Central memory CD8-positive, alpha-beta T cell (primary cell): ENCODE data around the gene C12orf76.

Experiments
- ATAC-seq: fragments of 150-1000 bp; cut with Tn5 transposase; replicated peaks from 2 replicates; pipeline ENCODE4 v1.10.0; 2022; ENCODE audit warnings: mild to moderate bottlenecking, moderate FRiP score, moderate number of reproducible peaks; ENCODE audit not compliant: poor library complexity, severe bottlenecking; ENCODE audit errors: extremely low read depth
- DNase-seq, 2 donors: peaks; one replicate each; pipeline ENCODE4 v3.0.0; 2021; ENCODE audit warnings: low spot score in 2 of 2
- H3K27ac Mint-ChIP-seq: one replicate; pipeline ENCODE4 v1.8.0; 2022; ENCODE audit warnings: low read depth, mild to moderate bottlenecking, moderate library complexity, mixed read lengths
- H3K27me3 Mint-ChIP-seq: one replicate; pipeline ENCODE4 v1.8.0; 2022; ENCODE audit warnings: mixed read lengths
- H3K36me3 Mint-ChIP-seq: one replicate; pipeline ENCODE4 v1.8.0; 2022; ENCODE audit warnings: mild to moderate bottlenecking, moderate library complexity, mixed read lengths; ENCODE audit not compliant: insufficient read depth
- H3K4me1 Mint-ChIP-seq: one replicate; pipeline ENCODE4 v1.8.0; 2022; ENCODE audit warnings: mixed read lengths
- H3K4me3 Mint-ChIP-seq: one replicate; pipeline ENCODE4 v1.8.0; 2022; ENCODE audit warnings: mild to moderate bottlenecking, moderate library complexity, mixed read lengths
- H3K9me3 Mint-ChIP-seq: one replicate; pipeline ENCODE4 v1.8.0; 2022; ENCODE audit warnings: mixed read lengths

The C12orf76 gene

DNA sequence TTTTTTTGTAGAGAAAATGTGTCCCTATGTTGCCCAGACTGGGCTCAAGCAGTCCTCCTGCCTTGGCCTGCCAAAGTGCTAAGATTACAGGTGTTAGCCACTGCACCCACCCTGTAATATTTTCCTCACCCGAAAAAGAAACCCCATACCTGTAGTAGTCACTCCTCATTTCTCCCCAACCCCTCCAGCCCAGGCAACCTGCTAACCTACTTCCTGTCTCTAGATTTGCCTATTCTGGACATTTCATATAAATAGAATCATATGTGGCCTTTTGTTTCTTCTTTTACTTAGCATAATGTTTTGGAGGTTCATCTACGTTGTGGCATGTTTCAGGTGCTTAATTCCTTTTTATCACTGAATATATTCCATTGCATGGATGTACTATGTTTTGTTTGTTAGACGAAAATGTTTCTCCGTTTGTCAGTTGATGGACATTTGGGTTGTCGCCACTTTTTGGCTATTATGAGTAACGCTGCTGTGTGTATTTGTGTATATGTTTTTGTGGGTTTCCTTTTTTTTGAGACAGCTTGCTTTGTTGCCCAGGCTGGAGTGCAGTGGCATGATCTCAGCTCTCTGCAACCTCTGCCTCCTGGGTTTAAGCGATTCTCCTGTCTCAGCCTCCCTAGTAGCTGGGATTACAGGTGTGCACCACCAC lies 42.9 kb downstream of the C12orf76 start:
- ATAC-seq: peak; percentile 54
- H3K36me3 Mint-ChIP-seq: peaks cover 13% of the 10 kb centered on the region
- H3K27ac Mint-ChIP-seq: no peak overlapping the region
- H3K27me3 Mint-ChIP-seq: no peaks in the 10 kb centered on the region
- H3K9me3 Mint-ChIP-seq: no peaks in the 10 kb centered on the region
- H3K4me3 Mint-ChIP-seq: peak overlapping the region; percentile 22
- peaks cover 51% of the 10 kb centered on the region for H3K4me1 Mint-ChIP-seq
- no peak for DNase-seq

DNA sequence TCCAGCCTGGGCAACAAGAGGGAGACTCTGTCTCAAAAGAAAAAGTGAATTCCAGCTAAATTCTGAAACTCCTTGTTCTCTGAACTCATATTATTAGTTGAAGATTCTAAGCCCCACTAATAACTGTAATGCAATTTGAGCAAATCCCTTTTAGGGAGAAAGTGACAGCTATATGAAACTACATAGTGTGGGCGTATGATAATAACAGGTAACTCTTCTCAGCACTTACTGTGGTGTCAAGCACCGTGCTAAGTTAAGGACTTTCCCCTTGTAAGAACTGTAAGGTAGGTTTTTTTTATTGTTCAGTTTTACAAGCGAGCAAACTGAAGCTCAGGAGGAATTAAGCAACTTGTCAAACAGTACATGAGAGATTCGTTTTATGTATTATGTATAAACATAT lies 43.7 kb downstream of the C12orf76 start:
- Mint-ChIP-seq H3K27ac (peak overlapping the region; percentile 59), H3K9me3 (no peaks in the 10 kb centered on the region), H3K4me3 (peak overlapping the region; percentile 9), H3K4me1 (peaks cover 51% of the 10 kb centered on the region), H3K36me3 (peaks cover 14% of the 10 kb centered on the region), H3K27me3 (no peaks in the 10 kb centered on the region)
- DNase-seq (no peak), ATAC-seq (peak; percentile 65)

DNA sequence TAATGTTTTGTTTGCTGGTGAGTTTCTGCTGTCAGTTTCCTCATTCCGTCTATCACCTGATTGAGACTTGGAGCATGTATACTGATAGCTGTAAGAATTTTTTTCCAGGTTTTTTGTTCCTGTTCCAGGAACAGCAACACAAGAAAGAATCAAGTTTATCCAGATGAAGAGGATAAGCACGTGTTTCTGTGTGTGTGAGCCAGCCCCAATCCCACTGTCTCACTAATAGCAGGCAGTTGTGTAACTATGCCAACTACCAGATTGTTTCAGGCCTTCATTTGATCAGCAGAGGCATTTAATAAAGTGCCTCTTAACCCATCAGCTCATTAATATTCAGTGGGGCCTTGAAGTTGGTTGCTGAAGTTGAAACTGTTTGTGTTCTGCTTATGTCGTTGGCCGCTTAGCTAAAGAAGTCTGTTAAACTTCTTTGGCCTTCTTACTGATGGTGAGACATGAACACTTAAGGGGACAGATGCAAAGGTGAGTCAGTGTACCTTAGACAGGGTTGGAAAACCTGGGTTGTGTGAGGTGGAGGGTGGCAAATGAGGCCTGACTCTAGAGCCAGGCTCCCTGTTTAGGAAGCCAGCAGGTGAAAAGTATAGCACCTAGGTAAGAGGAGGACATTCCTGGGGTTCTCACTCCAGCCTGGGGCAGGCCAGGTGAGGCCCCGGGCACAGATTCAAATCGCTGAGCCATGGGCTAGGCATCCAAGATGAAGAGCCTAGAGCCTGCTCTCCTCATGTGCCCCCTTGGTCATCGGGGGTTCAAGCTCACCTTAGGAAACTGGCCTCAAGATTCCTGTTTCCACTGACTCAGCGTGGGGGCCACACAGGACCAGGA lies 45.4 kb downstream of the C12orf76 start:
- Mint-ChIP-seq H3K4me3 (peak overlapping the region; percentile 6), H3K4me1 (peaks cover 49% of the 10 kb centered on the region), H3K36me3 (peaks cover 14% of the 10 kb centered on the region), H3K27ac (no peak overlapping the region), H3K9me3 (no peaks in the 10 kb centered on the region), H3K27me3 (no peaks in the 10 kb centered on the region)
- DNase-seq: no peak
- no peak for ATAC-seq

DNA sequence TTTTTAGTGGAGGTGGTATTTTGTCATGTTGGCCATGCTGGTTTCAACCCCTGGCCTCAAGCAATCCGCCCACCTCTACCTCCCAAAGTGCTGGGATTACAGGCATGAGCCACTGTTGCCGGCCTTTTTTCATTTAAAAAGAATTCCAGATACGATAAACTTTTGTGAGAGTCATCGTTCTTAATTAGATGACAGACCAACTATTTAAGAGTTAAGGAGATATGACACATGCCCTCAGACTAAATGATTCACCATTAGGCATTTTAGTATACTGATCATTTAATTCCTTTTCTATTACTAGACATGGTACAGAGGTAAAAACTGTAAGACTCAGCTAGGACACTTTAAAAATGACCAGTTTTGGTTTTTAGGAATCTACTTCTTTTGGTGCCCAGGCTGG lies 46.7 kb downstream of the C12orf76 start:
- no peaks in the 10 kb centered on the region for H3K27me3 Mint-ChIP-seq
- peaks cover 14% of the 10 kb centered on the region for H3K36me3 Mint-ChIP-seq
- ATAC-seq (no peak), DNase-seq (no peak)
- peaks cover 50% of the 10 kb centered on the region for H3K4me1 Mint-ChIP-seq
- peak overlapping the region; percentile 38 for H3K27ac Mint-ChIP-seq
- peak overlapping the region; percentile 99 for H3K4me3 Mint-ChIP-seq
- no peaks in the 10 kb centered on the region for H3K9me3 Mint-ChIP-seq

DNA sequence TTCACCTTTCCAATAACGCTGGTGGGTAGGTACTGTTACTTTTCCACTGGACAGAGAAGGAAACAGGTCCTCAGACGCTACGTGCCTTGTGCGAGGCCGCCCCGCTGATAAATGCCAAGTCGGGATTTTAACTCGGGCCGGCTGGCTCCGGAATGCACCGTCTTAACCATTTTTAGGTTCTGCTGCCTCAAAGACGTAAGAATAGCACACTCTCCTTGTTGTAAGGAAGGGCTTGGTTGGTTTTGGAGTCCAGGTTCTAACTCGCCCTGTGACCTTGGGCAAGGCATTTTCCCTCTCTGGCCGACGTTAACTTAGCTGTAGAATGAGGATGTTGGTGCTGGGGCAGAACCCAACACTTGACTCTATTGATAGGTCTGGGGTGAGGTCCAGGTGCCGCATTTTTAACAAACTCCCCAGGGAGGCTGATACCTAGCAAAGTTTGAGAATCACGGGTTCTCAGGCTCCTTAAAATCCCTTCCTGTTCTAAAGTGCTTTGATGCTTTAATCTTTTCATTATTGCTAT lies 48.3 kb downstream of the C12orf76 start:
- H3K4me1 Mint-ChIP-seq: peaks cover 48% of the 10 kb centered on the region
- no peak for ATAC-seq
- peak overlapping the region; percentile 90 for H3K27ac Mint-ChIP-seq
- H3K9me3 Mint-ChIP-seq: no peaks in the 10 kb centered on the region
- no peaks in the 10 kb centered on the region for H3K27me3 Mint-ChIP-seq
- DNase-seq: no peak
- peak overlapping the region; percentile 99 for H3K4me3 Mint-ChIP-seq
- peaks cover 11% of the 10 kb centered on the region for H3K36me3 Mint-ChIP-seq

DNA sequence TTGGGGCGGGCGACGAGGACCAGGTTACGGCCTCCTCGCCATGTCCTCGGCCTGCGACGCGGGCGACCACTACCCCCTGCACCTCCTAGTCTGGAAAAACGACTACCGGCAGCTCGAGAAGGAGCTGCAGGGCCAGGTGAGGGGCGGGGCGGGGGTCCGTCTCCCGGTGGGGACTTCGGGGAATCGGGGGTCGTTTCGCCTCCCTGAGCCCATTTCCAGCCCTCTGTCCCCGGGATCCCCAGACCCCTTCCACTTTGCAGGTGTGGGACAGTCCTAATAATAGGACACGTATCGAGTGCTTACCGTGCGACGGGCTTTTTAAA lies 48.7 kb downstream of the C12orf76 start:
- Mint-ChIP-seq H3K36me3 (peaks cover 10% of the 10 kb centered on the region), H3K27me3 (no peaks in the 10 kb centered on the region), H3K4me1 (peaks cover 51% of the 10 kb centered on the region), H3K27ac (peak overlapping the region; percentile 90), H3K9me3 (no peaks in the 10 kb centered on the region), H3K4me3 (peak overlapping the region; percentile 99)
- no peak for DNase-seq
- ATAC-seq: no peak

DNA sequence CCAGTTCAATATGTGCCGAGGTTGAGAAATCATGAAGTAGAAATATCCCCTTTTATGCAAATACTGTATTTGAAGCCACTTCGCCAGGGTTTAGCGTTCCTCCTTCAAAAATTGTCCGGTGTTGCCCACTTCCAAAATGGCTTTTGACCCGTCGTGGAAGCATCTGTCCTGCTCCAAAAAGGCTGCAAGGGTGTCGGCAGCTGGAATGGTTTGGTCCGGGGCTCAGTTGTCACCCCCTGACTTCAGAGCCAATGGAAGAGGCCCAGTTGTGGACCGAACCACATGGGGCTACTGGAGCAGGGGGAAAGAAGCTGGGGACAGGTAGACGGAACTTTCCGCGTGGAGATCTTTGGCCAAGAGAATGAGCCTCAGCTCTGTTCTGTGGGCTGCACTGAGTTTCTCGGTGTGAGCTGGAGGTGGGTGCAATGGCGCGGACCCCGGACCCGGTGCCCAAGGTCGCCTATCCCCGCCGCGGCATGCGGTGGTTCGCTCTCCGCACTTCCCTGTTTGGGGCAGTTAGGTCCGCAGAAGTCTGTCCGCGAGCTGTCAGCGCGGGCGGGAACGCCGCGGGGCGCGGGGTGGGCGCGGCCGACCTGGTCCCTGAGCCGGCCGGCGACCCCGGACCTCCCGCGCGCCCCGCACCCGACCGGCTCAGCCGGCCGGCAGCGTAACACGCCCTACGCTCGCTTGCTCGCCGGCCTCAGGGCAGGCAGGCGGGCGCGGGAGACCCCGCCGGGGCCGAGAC lies 49.2 kb downstream of the C12orf76 start, which contains the start of gene ANKRD13A:
Gene ANKRD13A (plus strand): TSS at position 527 of the 745 bp plus-strand sequence. CDS start 259 bp downstream, outside the sequence.
- peak; percentile 65 for ATAC-seq
- peak within 1 kb of the TSS; percentile 94 for H3K27ac Mint-ChIP-seq

DNA sequence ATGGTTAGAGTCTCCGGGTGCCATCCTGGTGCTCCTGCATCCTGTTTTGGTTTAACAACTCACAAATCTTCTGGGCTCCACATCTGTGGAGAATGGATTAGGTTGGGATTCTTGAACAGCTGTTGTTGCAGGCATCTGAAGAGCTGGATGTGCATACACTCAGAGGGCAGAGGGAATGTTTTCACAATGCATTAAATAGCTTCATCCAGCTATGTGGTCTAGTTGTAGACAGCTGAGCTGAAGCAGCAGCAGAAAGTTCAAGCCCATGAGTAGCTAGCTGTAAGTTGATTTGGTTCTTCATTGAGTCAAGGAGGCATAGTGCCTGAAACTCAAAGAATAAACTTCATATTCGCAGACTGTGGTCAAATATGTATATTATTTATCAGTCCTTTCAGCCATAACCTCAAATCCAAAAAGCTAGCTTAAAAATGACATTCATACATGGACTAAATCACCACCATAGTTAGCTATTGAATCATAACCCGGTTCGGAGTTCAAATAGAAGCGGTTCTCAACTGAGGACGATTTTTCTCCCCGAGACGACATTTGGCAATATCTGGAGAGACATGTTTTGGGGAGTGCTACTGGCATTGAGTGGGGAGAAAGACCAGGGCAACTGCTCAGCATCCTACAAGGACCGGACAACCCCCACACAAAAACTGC lies 50.0 kb downstream of the C12orf76 start:
- H3K4me3 Mint-ChIP-seq: peak overlapping the region; percentile 99
- H3K27me3 Mint-ChIP-seq: no peaks in the 10 kb centered on the region
- H3K9me3 Mint-ChIP-seq: no peaks in the 10 kb centered on the region
- peaks cover 10% of the 10 kb centered on the region for H3K36me3 Mint-ChIP-seq
- no peak for ATAC-seq
- H3K4me1 Mint-ChIP-seq: peaks cover 55% of the 10 kb centered on the region
- H3K27ac Mint-ChIP-seq: peak overlapping the region; percentile 94
- no peak for DNase-seq

More for the DNA sequence above, 49.2 kb downstream of the C12orf76 start, which contains the start of gene ANKRD13A:
- H3K9me3 Mint-ChIP-seq: no peaks in the 10 kb centered on the region
- DNase-seq: peak; percentile 75 to 88
- peaks cover 57% of the 10 kb centered on the region for H3K4me1 Mint-ChIP-seq
- peaks cover 10% of the 10 kb centered on the region for H3K36me3 Mint-ChIP-seq
- H3K27me3 Mint-ChIP-seq: no peaks in the 10 kb centered on the region
- peak within 1 kb of the TSS; percentile 99 for H3K4me3 Mint-ChIP-seq

DNA sequence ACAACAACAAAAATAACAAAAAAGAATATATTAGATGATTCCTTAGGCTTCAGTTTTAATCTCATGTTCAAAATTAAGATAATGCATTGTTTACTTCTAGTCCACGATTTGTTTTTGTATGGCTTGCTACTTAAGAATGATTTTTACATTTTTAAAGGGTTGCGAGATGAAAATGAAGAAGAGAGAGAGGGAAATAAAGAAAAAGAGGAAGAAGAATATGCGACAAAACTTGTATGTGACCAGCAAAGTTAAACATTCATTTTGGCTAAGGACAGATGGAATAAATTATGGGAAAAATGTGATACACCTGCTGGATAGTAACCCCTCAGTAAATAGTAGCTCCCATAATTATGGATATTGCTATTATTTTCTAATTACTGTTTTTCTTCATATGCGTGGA lies 50.9 kb downstream of the C12orf76 start:
- DNase-seq (no peak), ATAC-seq (no peak)
- Mint-ChIP-seq H3K27me3 (no peaks in the 10 kb centered on the region), H3K9me3 (no peaks in the 10 kb centered on the region), H3K4me1 (peaks cover 54% of the 10 kb centered on the region), H3K4me3 (peak overlapping the region; percentile 99), H3K27ac (no peak overlapping the region), H3K36me3 (peaks cover 10% of the 10 kb centered on the region)

DNA sequence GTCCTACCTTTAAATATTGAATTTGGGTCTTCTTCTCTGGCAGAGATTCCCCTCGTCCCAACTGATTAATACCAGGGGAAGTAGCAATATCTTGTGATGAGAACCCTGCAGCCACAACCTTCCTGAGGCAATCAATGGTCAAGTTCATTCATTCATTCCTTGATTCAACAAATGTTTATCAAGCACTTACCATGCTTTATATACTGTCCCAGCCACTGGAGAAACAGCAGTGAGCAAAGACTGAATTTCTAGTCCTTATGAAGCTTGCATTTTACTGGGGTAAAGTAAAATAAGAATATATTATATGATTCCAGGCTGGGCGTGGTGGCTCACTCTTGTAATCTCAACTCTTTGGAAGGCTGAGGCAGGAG lies 51.9 kb downstream of the C12orf76 start:
- peaks cover 57% of the 10 kb centered on the region for H3K4me1 Mint-ChIP-seq

DNA sequence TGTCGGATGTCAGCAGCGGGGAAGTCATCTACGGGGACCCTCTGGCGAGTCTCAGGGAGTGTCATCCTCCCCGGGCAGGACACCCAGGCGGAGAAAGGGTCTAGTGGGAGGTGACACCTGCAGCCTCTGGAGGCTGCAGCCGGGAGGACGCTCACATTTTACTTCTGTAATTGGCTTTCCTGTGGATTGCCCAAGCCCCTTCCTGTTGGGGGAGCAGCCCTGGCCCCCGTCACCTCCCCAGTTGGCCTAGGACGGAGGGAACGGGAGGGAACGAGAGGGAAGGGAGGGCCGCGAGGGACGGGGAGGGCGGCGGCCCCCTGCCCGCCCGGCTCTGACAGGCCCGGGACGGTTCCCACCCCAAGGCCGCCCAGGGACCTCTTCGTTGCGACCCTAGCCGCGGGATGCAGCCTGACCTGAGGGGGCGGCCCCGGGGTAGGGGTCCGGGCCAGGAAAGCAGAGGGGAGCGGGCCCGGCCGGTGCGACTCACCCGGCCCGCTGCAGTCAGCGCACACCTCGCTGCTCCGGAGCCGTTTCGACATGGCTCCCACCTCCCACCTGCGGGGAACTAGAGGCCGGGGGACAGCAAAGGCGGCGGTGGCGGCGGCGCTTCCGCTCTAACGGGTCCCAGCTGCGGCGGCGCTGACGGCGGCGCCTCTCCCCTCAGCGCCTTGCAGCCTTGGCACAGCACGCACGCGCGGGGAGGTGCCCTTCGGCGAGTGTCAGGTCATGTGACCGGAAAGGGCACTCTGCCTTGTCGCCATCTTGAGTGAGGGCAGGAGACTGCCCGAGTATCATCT lies 52.4 kb downstream of the C12orf76 start, which contains the start of gene GIT2:
Gene GIT2 (minus strand): TSS at position 683 of the 797 bp plus-strand sequence. CDS start 144 bp downstream, at position 539.
- Mint-ChIP-seq H3K27me3 (no peaks in the 10 kb centered on the region), H3K4me3 (peak within 1 kb of the TSS; percentile 99), H3K4me1 (peaks cover 56% of the 10 kb centered on the region), H3K9me3 (no peaks in the 10 kb centered on the region), H3K36me3 (peaks cover 19% of the 10 kb centered on the region), H3K27ac (peak within 1 kb of the TSS; percentile 63)
- peak; percentile 83 to 91 for DNase-seq
- ATAC-seq: peak; percentile 74

More for the DNA sequence above, 51.9 kb downstream of the C12orf76 start:
- H3K4me3 Mint-ChIP-seq: peak overlapping the region; percentile 96
- H3K27ac Mint-ChIP-seq: peak overlapping the region; percentile 63
- H3K9me3 Mint-ChIP-seq: no peaks in the 10 kb centered on the region
- DNase-seq (no peak), ATAC-seq (no peak)
- peaks cover 13% of the 10 kb centered on the region for H3K36me3 Mint-ChIP-seq
- no peaks in the 10 kb centered on the region for H3K27me3 Mint-ChIP-seq
